Liver (tissue), 9 donors: ENCODE results near the gene MT1M. TPM values are rescaled to one million over a fixed set of nuclear protein-coding genes. Genes with fewer than 3 reads are reported as not detected.
A peak's percentile ranks its signal among the peaks of the same experiment; 100 is the strongest.

ENCODE experiments used
- DNase-seq: peaks from one replicate; pipeline ENCODE4 v3.0.0-alpha.2; 2017; ENCODE audit warnings: low spot score
- H3K27ac ChIP-seq, 2 donors: one replicate each; pipeline ENCODE4 v1.7.0; 2013; ENCODE audit warnings: inconsistent platforms in 2 of 2, low read length in 2 of 2, control low read depth in 1 of 2, low read depth in 1 of 2, mild to moderate bottlenecking in 1 of 2
- H3K27me3 ChIP-seq, 4 donors: one replicate each; pipeline versions ENCODE4 v1.6.1 to v1.7.0; 2013; ENCODE audit warnings: low read length in 3 of 4, inconsistent platforms in 1 of 4, mild to moderate bottlenecking in 1 of 4, moderate library complexity in 1 of 4; ENCODE audit not compliant: control insufficient read depth in 4 of 4, insufficient read depth in 4 of 4
- H3K36me3 ChIP-seq, 4 donors: one replicate each; pipeline versions ENCODE4 v1.6.1 to v1.7.0; 2013; ENCODE audit warnings: low read length in 3 of 4, mild to moderate bottlenecking in 3 of 4, low read depth in 1 of 4, moderate library complexity in 1 of 4; ENCODE audit not compliant: control insufficient read depth in 4 of 4, insufficient read depth in 3 of 4
- H3K4me1 ChIP-seq, 4 donors: one replicate each; pipeline versions ENCODE4 v1.6.1 to v1.7.0; 2013; ENCODE audit warnings: low read length in 3 of 4, mild to moderate bottlenecking in 3 of 4, moderate library complexity in 1 of 4; ENCODE audit not compliant: control insufficient read depth in 4 of 4, insufficient read depth in 4 of 4
- H3K4me3 ChIP-seq, 3 donors: one replicate each; pipeline versions ENCODE4 v1.6.1 to v1.7.0; 2013; ENCODE audit warnings: low read length in 3 of 3, control low read depth in 1 of 3, low read depth in 1 of 3, mild to moderate bottlenecking in 1 of 3
- H3K9ac ChIP-seq, 2 donors: one replicate each; pipeline ENCODE4 v1.7.0; 2013; ENCODE audit warnings: low read length in 2 of 2, mild to moderate bottlenecking in 2 of 2, moderate library complexity in 2 of 2, control low read depth in 1 of 2, low read depth in 1 of 2
- H3K9me3 ChIP-seq, 4 donors: one replicate each; pipeline versions ENCODE4 v1.6.1 to v1.7.0; 2013; ENCODE audit warnings: low read length in 3 of 4; ENCODE audit not compliant: control insufficient read depth in 4 of 4
- ATF3 ChIP-seq: IDR thresholded peaks from 2 replicates; pipeline ENCODE4 v1.6.1; 2016; ENCODE audit warnings: antibody characterized with exemption
- CTCF ChIP-seq: fragments of 150-350 bp; IDR thresholded peaks from 2 replicates; pipeline ENCODE4 v1.5.1; 2017; ENCODE audit warnings: improper control_type of control experiment, low read depth, low read length; ENCODE audit not compliant: missing input control
- FOXA1 ChIP-seq: IDR thresholded peaks from 2 replicates; pipeline ENCODE4 v1.6.1; 2016; ENCODE audit warnings: antibody characterized with exemption
- GABPA ChIP-seq, 2 donors: IDR thresholded peaks in 1 of 2; conservative IDR thresholded peaks in 1 of 2; 2 replicates each; pipeline ENCODE4 v1.6.1; 2016; ENCODE audit warnings: antibody characterized with exemption in 2 of 2, mild to moderate bottlenecking in 1 of 2, moderate library complexity in 1 of 2
- HNF4G ChIP-seq: IDR thresholded peaks from 2 replicates; pipeline ENCODE4 v1.6.1; 2016; ENCODE audit warnings: antibody characterized with exemption
- JUND ChIP-seq, 2 donors: IDR thresholded peaks; 2 replicates each; pipeline ENCODE4 v1.6.1; 2016; ENCODE audit warnings: antibody characterized with exemption in 2 of 2
- NR2F2 ChIP-seq: IDR thresholded peaks from 2 replicates; pipeline ENCODE4 v1.6.1; 2016; ENCODE audit warnings: antibody characterized with exemption
- RAD21 ChIP-seq, 2 donors: IDR thresholded peaks; 2 replicates each; pipeline ENCODE4 v1.6.1; 2016; ENCODE audit warnings: antibody characterized with exemption in 2 of 2, mild to moderate bottlenecking in 2 of 2
- REST ChIP-seq: IDR thresholded peaks from 2 replicates; pipeline ENCODE4 v1.6.1; 2016; ENCODE audit warnings: antibody characterized with exemption, mild to moderate bottlenecking
- RXRA ChIP-seq, 2 donors: IDR thresholded peaks; 2 replicates each; pipeline ENCODE4 v1.6.1; 2017 to 2018; ENCODE audit warnings: antibody characterized with exemption in 2 of 2, mild to moderate bottlenecking in 1 of 2
- SP1 ChIP-seq: IDR thresholded peaks from 2 replicates; pipeline ENCODE4 v1.6.1; 2018; ENCODE audit warnings: antibody characterized with exemption, mild to moderate bottlenecking
- YY1 ChIP-seq: IDR thresholded peaks from 2 replicates; pipeline ENCODE4 v1.6.1; 2016; ENCODE audit warnings: antibody characterized with exemption, mild to moderate bottlenecking
- ZBTB33 ChIP-seq: IDR thresholded peaks from 2 replicates; pipeline ENCODE4 v1.6.1; 2016; ENCODE audit warnings: antibody characterized with exemption
- WGBS: extraction: QIAGEN DNeasy Blood & Tissue Kit; methylation state at CpG from one replicate; pipeline ENCODE4 v1.1.7; 2013; 5-methylcytosine and 5-hydroxymethylcytosine counted together
- polyA plus RNA-seq, 2 donors: library from polyadenylated mRNA; stranded (reverse) in 1 of 2; unstranded in 1 of 2; fragments of 200-250 nt in 1 of 2; fragments of >200 nt in 1 of 2; fragmentation: Nextera tagmentation in 1 of 2; extraction: Ambion mirVana in 1 of 2; gene quantifications; one replicate each; pipeline versions ENCODE4 v1.2.1 to v1.2.3, GENCODE V29; 2013 to 2015
- total RNA-seq, 2 donors: library from RNA; depleted of rRNA; stranded (reverse); fragments of >200 nt; gene quantifications; one replicate each; pipeline ENCODE4 v1.2.3, GENCODE V29; 2014
- donor health status: healthy.
- donor health status: healthy.
- donor health status: healthy.
- donor health status: healthy.
- donor health status: healthy.

The MT1M gene
- total and polyA plus RNA-seq, 4 donors: 20.4 to 343 (median 194) TPM

- no peak overlapping the region for H3K9ac ChIP-seq
- H3K27ac ChIP-seq: no peak overlapping the region
- no peak for TF ChIP-seq RAD21 (IDR thresholded peaks at IDR 0.05)
- TF ChIP-seq FOXA1: no peak
- TF ChIP-seq ATF3: no peak
- TF ChIP-seq ZBTB33: no peak
- TF ChIP-seq HNF4G: no peak
- TF ChIP-seq CTCF: no peak
- TF ChIP-seq JUND (IDR thresholded peaks at IDR 0.05): no peak
- no peak for TF ChIP-seq YY1
- TF ChIP-seq NR2F2: no peak
- no peak for TF ChIP-seq GABPA (IDR thresholded peaks at IDR 0.05 in 1 of 2, conservative IDR thresholded peaks at IDR 0.05 in 1 of 2)
- H3K9me3 ChIP-seq: no peaks in the 10 kb centered on the region
- no peaks in the 10 kb centered on the region for H3K27me3 ChIP-seq
- DNase-seq: no peak
- H3K4me1 ChIP-seq: peaks cover 2 to 13% (median 8%) of the 10 kb centered on the region in 4 donors
- no peaks in the 10 kb centered on the region for H3K36me3 ChIP-seq
- 80% methylated on average over 9 of the region's 9 CpGs for WGBS
- H3K4me3 ChIP-seq: no peak overlapping the region
These were observed 31.1 kb upstream of the MT1M start for GRCh38 chr16:56601325-56601724.

GRCh38 chr16:56603589-56603988 is 28.9 kb upstream of the MT1M start:
- Histone ChIP-seq H3K27me3 (no peaks in the 10 kb centered on the region), H3K27ac (no peak overlapping the region), H3K4me1 (peaks cover 4 to 27% (median 8%) of the 10 kb centered on the region in 4 donors), H3K36me3 (no peaks in the 10 kb centered on the region), H3K9me3 (no peaks in the 10 kb centered on the region), H3K9ac (no peak overlapping the region), H3K4me3 (no peak overlapping the region)
- DNase-seq: no peak
- WGBS: 46% methylated on average over 4 of the region's 4 CpGs
- no peak for TF ChIP-seq SP1
- no peak for TF ChIP-seq ZBTB33
- TF ChIP-seq RXRA (IDR thresholded peaks at IDR 0.05): peak in 1 of 2 donors; percentile 30
- peak; percentile 84 to 86 for TF ChIP-seq RAD21 (IDR thresholded peaks at IDR 0.05)
- TF ChIP-seq JUND (IDR thresholded peaks at IDR 0.05): no peak
- TF ChIP-seq REST: no peak
- TF ChIP-seq CTCF: peak; percentile 59
